A673 (cell line): Measurements from ENCODE around the gene DOCK1. TPM values are rescaled to one million over a fixed set of nuclear protein-coding genes. Genes with fewer than 3 reads are reported as not detected.

Experiments
- BruUV-seq: library from RNA; stranded (reverse); fragments of 400-500 nt; replicated peaks from 2 replicates; lab custom pipeline; 2021; lab: Mats Ljungman, UMichigan
- CTCF ChIA-PET: fragments of 300-600 bp; sonication (Branson Sonifier 250); formaldehyde crosslinking; loops from one replicate; lab custom pipeline; 2022; ENCODE audit warnings: antibody characterized with exemption; lab: Charles Lee
- POLR2A ChIA-PET: fragments of 300-600 bp; sonication (Branson Sonifier 250); formaldehyde crosslinking; loops from one replicate; lab custom pipeline; 2022; ENCODE audit warnings: antibody characterized with exemption; ENCODE audit not compliant: low non-redundant PET; lab: Charles Lee
- DNase-seq: peaks from one replicate; pipeline ENCODE4 v3.0.0-alpha.2; 2015; ENCODE audit warnings: low spot score
- H3K27ac ChIP-seq: fragments of 200-600 bp; sonication (generic); 2 replicates; pipeline ENCODE4 v1.5.1; 2016; ENCODE audit warnings: mixed run types, low read depth, mild to moderate bottlenecking, mixed read lengths, antibody characterized with exemption, low read length; ENCODE audit not compliant: poor library complexity, severe bottlenecking
- H3K27me3 ChIP-seq: fragments of 200-600 bp; sonication (generic); replicated peaks from 2 replicates; pipeline ENCODE4 v1.6.1; 2017; ENCODE audit warnings: mixed run types, low read depth, mild to moderate bottlenecking, mixed read lengths, antibody characterized with exemption, low read length; ENCODE audit not compliant: insufficient read depth, poor library complexity
- H3K36me3 ChIP-seq: fragments of 200-600 bp; sonication (generic); 2 replicates; pipeline ENCODE4 v1.6.1; 2016; ENCODE audit warnings: mixed run types, mild to moderate bottlenecking, mixed read lengths, antibody characterized with exemption, low read length; ENCODE audit not compliant: insufficient read depth, poor library complexity, severe bottlenecking
- H3K4me1 ChIP-seq: fragments of 200-600 bp; sonication (generic); 2 replicates; pipeline ENCODE4 v1.6.1; 2017; ENCODE audit warnings: mixed run types, mild to moderate bottlenecking, mixed read lengths, antibody characterized with exemption, low read length; ENCODE audit not compliant: insufficient read depth, poor library complexity, severe bottlenecking
- H3K4me3 ChIP-seq: fragments of 200-600 bp; sonication (generic); 2 replicates; pipeline ENCODE4 v1.5.1; 2016; ENCODE audit warnings: low read depth, mixed run types, mild to moderate bottlenecking, mixed read lengths, low read length; ENCODE audit not compliant: poor library complexity, severe bottlenecking
- H3K9me3 ChIP-seq: fragments of 200-600 bp; sonication (generic); 2 replicates; pipeline ENCODE4 v1.6.1; 2016; ENCODE audit warnings: mixed run types, low read depth, mild to moderate bottlenecking, mixed read lengths, antibody characterized with exemption, low read length; ENCODE audit not compliant: poor library complexity, severe bottlenecking
- CTCF ChIP-seq: fragments of 300-800, 200-600 bp; sonication (generic); conservative IDR thresholded peaks from 2 replicates; pipeline ENCODE4 v1.5.1; 2017; ENCODE audit warnings: low read depth, mild to moderate bottlenecking, antibody characterized with exemption, low read length, moderate library complexity, mixed read lengths
- EZH2 ChIP-seq: fragments of 200-600 bp; sonication (generic); IDR thresholded peaks from 2 replicates; pipeline ENCODE4 v1.6.1; 2017; ENCODE audit warnings: borderline replicate concordance, low read depth, mild to moderate bottlenecking, mixed read lengths, antibody characterized with exemption, low read length; ENCODE audit not compliant: poor library complexity, severe bottlenecking
- intact Hi-C: fragments of 100-400 bp; cut with micrococcal nuclease; formaldehyde crosslinking; loops from one replicate; pipeline ENCODE4 v1.10.0; 2022; ENCODE audit not compliant: unreplicated experiment
- total RNA-seq: library from RNA; stranded (reverse); gene quantifications from 2 replicates; pipeline ENCODE4 v1.2.3, GENCODE V29; 2021

DOCK1 gene
- total RNA-seq, 1 experiment from 2014 or later: 30.7 TPM

- Histone ChIP-seq H3K27ac (no peak overlapping the region), H3K4me3 (no peak overlapping the region), H3K4me1 (no peaks in the 10 kb centered on the region), H3K9me3 (no peaks in the 10 kb centered on the region), H3K36me3 (peaks cover 6% of the 10 kb centered on the region), H3K27me3 (no peaks in the 10 kb centered on the region)
- ChIA-PET POLR2A (no interaction called here), CTCF (no interaction called here)
- TF ChIP-seq CTCF (no peak), EZH2 (no peak)
- intact Hi-C loops: no loop called here
- no TSS peak for BruUV-seq
- no peak for DNase-seq
These were observed 123.3 kb downstream of the DOCK1 start for GRCh38 chr10:127028556-127028955.

- H3K27ac ChIP-seq: no peak overlapping the region
- no peak for TF ChIP-seq CTCF
- TF ChIP-seq EZH2: no peak
- no peaks in the 10 kb centered on the region for H3K9me3 ChIP-seq
- intact Hi-C loops: no loop called here
- ChIA-PET CTCF (no interaction called here), POLR2A (no interaction called here)
- H3K27me3 ChIP-seq: no peaks in the 10 kb centered on the region
- peaks cover 6% of the 10 kb centered on the region for H3K36me3 ChIP-seq
- no peak for DNase-seq
- BruUV-seq: no TSS peak
- H3K4me1 ChIP-seq: no peaks in the 10 kb centered on the region
- no peak overlapping the region for H3K4me3 ChIP-seq
These were observed 123.8 kb downstream of the DOCK1 start for GRCh38 chr10:127029061-127029460.

- POLR2A ChIA-PET: no interaction called here
- no TSS peak for BruUV-seq
- Histone ChIP-seq H3K4me1 (no peaks in the 10 kb centered on the region), H3K9me3 (no peaks in the 10 kb centered on the region), H3K36me3 (peaks cover 6% of the 10 kb centered on the region), H3K4me3 (no peak overlapping the region), H3K27me3 (no peaks in the 10 kb centered on the region), H3K27ac (no peak overlapping the region)
- DNase-seq: no peak
- TF ChIP-seq EZH2 (no peak), CTCF (no peak)
- CTCF ChIA-PET: no interaction called here
- intact Hi-C loops: no loop called here
These were observed 128.2 kb downstream of the DOCK1 start for GRCh38 chr10:127033216-127034033.
